Prostate gland (tissue), 2 donors: ENCODE measurements around the gene ADAM8. TPM values are rescaled to one million over a fixed set of nuclear protein-coding genes. Genes with fewer than 3 reads are reported as not detected.

Experiments used
- DNase-seq: peaks from one replicate; pipeline ENCODE4 v3.0.0-alpha.2; 2019; ENCODE audit warnings: low spot score
- H3K27ac ChIP-seq, 2 donors: fragments of 200-600 bp; sonication (generic); 2 replicates each; pipeline ENCODE4 v1.5.1; 2017 to 2019
- H3K27me3 ChIP-seq: fragments of 200-600 bp; sonication (generic); replicated peaks from 2 replicates; pipeline ENCODE4 v1.5.1; 2019; ENCODE audit not compliant: insufficient read depth
- H3K36me3 ChIP-seq, 2 donors: fragments of 200-600 bp; sonication (generic); 1 replicate in 1 of 2; 2 replicates in 1 of 2; pipeline versions ENCODE4 v1.5.1 to v1.8.1; 2017 to 2019
- H3K4me1 ChIP-seq: fragments of 200-600 bp; sonication (generic); replicated peaks from 2 replicates; pipeline ENCODE4 v1.5.1; 2019
- H3K4me3 ChIP-seq, 2 donors: fragments of 200-600 bp; sonication (generic); 2 replicates each; pipeline ENCODE4 v1.5.1; 2017 to 2019
- H3K9me3 ChIP-seq: fragments of 200-600 bp; sonication (generic); 2 replicates; pipeline ENCODE4 v1.5.1; 2017
- POLR2A ChIP-seq: fragments of 450-650 bp; IDR thresholded peaks from one replicate; pipeline ENCODE4 v1.6.1; 2016; ENCODE audit warnings: antibody characterized with exemption, mild to moderate bottlenecking
- POLR2AphosphoS5 ChIP-seq: sonication (generic); formaldehyde crosslinking; IDR thresholded peaks from one replicate; pipeline ENCODE4 v1.6.1; 2017; ENCODE audit warnings: antibody characterized with exemption
- WGBS: methylation state at CpG from one replicate; pipeline ENCODE4 v1.1.5; 2018; 5-methylcytosine and 5-hydroxymethylcytosine counted together
- intact Hi-C: fragments of 100-400 bp; cut with DNase I; formaldehyde crosslinking; loops from one replicate; pipeline ENCODE4 v1.14.2; 2022
- microRNA counts, 2 donors: library from miRNA; unstranded; fragments of <30 nt; microRNA quantifications; one replicate each; lab custom pipeline; 2016 to 2017
- microRNA-seq: library from miRNA; unstranded; fragments of <30 nt; microRNA quantifications from one replicate; pipeline ENCODE4, GENCODE V29; 2016
- total RNA-seq, 2 donors: library from RNA; depleted of rRNA; stranded (reverse); fragments of >200 nt; gene quantifications; one replicate each; pipeline ENCODE4 v1.1.0, GENCODE V29; 2016
- TF ChIP-seq, protein P1 (sequence below), 4 experiments: fragments of 200-600 bp in 2 of 4; fragments of 450-650 bp in 2 of 4; sonication (generic) in 2 of 4; IDR thresholded peaks; 1 replicate in 3 of 4; 2 replicates in 1 of 4; pipeline ENCODE4 v1.5.1; 2016 to 2019; ENCODE audit warnings: antibody characterized with exemption in 4 of 4, mild to moderate bottlenecking in 2 of 4, moderate library complexity in 2 of 4

The ADAM8 gene
- total RNA-seq, 2 donors from 2014 or later: 7.2 to 7.4 TPM

GRCh38 chr10:133215586-133215985, 61.1 kb downstream of the ADAM8 start:
- no peaks in the 10 kb centered on the region for H3K4me1 ChIP-seq
- TF ChIP-seq, protein P1, sequence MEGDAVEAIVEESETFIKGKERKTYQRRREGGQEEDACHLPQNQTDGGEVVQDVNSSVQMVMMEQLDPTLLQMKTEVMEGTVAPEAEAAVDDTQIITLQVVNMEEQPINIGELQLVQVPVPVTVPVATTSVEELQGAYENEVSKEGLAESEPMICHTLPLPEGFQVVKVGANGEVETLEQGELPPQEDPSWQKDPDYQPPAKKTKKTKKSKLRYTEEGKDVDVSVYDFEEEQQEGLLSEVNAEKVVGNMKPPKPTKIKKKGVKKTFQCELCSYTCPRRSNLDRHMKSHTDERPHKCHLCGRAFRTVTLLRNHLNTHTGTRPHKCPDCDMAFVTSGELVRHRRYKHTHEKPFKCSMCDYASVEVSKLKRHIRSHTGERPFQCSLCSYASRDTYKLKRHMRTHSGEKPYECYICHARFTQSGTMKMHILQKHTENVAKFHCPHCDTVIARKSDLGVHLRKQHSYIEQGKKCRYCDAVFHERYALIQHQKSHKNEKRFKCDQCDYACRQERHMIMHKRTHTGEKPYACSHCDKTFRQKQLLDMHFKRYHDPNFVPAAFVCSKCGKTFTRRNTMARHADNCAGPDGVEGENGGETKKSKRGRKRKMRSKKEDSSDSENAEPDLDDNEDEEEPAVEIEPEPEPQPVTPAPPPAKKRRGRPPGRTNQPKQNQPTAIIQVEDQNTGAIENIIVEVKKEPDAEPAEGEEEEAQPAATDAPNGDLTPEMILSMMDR (IDR thresholded peaks at IDR 0.05): no peak
- no peak for TF ChIP-seq POLR2A
- no peak for TF ChIP-seq POLR2AphosphoS5
- peaks cover 9% of the 10 kb centered on the region for H3K27me3 ChIP-seq
- H3K4me3 ChIP-seq: no peak overlapping the region
- no peak for DNase-seq
- H3K27ac ChIP-seq: no peak overlapping the region
- H3K9me3 ChIP-seq: no peaks in the 10 kb centered on the region
- intact Hi-C loops: no loop called here
- no peaks in the 10 kb centered on the region for H3K36me3 ChIP-seq
- WGBS: 87% methylated on average over 19 of the region's 27 CpGs

DNA sequence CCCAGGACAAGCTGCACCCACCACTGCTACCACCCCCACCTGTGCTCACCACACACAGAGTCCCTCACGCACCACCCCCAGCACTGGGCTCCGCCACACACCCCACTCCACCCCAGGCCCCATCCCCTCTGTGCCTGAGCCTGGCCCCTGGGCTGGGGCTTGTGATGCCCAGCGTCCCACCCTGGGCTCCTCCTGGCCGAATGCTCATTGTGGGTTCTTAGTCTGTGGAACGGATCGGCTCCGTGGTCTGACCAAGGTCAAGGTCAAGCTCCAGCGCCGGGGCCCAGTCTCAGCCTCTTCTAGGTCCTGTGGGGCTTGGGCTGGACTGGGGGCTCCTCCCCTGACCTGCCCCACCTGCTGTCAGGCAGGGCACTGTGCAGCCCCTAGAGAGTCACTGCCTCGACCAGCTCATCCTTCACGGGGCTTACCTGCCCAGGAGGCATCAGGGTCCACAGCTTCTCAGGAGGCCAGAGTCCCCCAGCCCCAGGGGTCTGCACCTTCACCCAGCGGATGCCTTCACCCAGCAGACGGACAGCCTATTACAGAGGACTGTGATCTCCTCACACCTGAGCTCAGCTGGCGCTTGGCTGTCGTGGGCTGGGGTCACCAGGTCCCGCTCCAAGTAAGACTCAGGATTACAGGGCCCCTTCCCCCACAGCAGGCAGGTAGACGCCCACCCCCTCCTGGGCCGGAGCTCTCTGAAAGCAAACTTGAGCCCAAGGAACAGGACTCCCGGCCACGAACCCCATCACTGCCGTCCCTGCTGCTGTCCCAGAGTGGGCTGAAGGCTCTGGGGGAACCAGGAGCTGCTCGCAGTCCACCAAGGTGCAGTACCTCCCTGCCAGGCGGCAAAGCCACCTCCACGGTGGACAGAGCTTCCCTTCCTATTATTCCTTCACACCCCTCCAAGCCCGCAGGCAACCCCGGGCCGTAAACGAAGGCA, 61.9 kb downstream of the ADAM8 start:
- H3K27ac ChIP-seq: no peak overlapping the region
- TF ChIP-seq, protein P1 (IDR thresholded peaks at IDR 0.05): no peak
- TF ChIP-seq POLR2AphosphoS5 (no peak), POLR2A (no peak)
- intact Hi-C loops: no loop called here
- H3K9me3 ChIP-seq: no peaks in the 10 kb centered on the region
- no peaks in the 10 kb centered on the region for H3K36me3 ChIP-seq
- no peaks in the 10 kb centered on the region for H3K4me1 ChIP-seq
- H3K27me3 ChIP-seq: peaks cover 7% of the 10 kb centered on the region
- DNase-seq: no peak
- 81% methylated on average over 28 of the region's 28 CpGs for WGBS
- no peak overlapping the region for H3K4me3 ChIP-seq

- 88% methylated on average over 30 of the region's 32 CpGs for WGBS
- no peaks in the 10 kb centered on the region for H3K9me3 ChIP-seq
- TF ChIP-seq, protein P1 (IDR thresholded peaks at IDR 0.05): no peak
- TF ChIP-seq POLR2AphosphoS5: no peak
- TF ChIP-seq POLR2A: no peak
- H3K27ac ChIP-seq: no peak overlapping the region
- no peaks in the 10 kb centered on the region for H3K36me3 ChIP-seq
- no peaks in the 10 kb centered on the region for H3K27me3 ChIP-seq
- H3K4me3 ChIP-seq: no peak overlapping the region
- H3K4me1 ChIP-seq: no peaks in the 10 kb centered on the region
- DNase-seq: no peak
- intact Hi-C loops: no loop called here
These were observed 62.8 kb downstream of the ADAM8 start for GRCh38 chr10:133213641-133214467.

DNA sequence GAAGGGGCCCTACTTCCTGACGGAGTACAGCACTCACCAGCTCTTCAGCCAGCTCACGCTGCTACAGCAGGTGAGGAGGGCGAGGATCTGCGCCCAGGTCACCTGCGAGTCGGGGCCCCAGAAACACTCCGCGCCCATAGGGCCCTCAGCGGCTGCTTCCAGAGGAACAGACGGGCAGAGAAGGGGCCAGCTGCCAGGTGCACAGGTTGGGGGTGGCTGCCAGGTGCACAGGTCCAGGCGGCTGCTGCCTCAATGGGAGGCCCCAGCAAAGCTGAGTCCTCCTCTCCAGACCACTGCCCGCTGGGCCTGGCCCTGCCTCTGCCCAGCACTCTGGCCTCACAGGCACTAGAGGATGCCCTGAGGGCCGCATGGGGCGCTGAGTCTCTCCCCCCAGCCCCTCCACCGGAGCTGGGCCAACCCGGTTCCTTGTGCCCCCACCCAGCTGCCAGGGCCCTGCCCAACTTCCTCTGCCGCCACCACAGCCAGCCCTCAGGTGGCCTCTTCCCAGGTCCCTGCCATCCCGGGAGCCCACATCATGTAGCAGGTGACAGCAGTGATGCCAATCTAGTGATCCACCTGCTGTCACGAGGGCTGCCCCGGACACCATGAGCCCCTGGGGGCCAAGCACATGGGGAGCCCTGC, 63.7 kb downstream of the ADAM8 start:
- intact Hi-C loops: no loop called here
- Histone ChIP-seq H3K27me3 (no peaks in the 10 kb centered on the region), H3K4me3 (no peak overlapping the region), H3K36me3 (no peaks in the 10 kb centered on the region), H3K9me3 (no peaks in the 10 kb centered on the region), H3K4me1 (no peaks in the 10 kb centered on the region), H3K27ac (no peak overlapping the region)
- no peak for DNase-seq
- WGBS: 85% methylated on average over 11 of the region's 20 CpGs
- no peak for TF ChIP-seq POLR2AphosphoS5
- TF ChIP-seq, protein P1 (IDR thresholded peaks at IDR 0.05): no peak
- TF ChIP-seq POLR2A: no peak

MicroRNA genes within 50 kb of the gene (microRNA counts, 767-probe panel; counts per million panel counts)
- 0 to 431 counts per million in 2 donors for microRNA hsa-miR-202-3p (lab: Ali Mortazavi, UCI)

Small RNA genes within 50 kb of the gene (microRNA-seq; reads per million reads assigned to microRNA genes)
- gene MIR202: 4.3 reads per million, percentile 41 among the genes with 10 or more reads in this experiment

Other genes with a start within 250 kb of the ADAM8 start
- gene ADGRA1, start 188.9 kb downstream of the ADAM8 start, total RNA-seq: under 1 TPM; 0.14 to 0.23 TPM
- gene KNDC1, start 116.6 kb downstream of the ADAM8 start, total RNA-seq: 10 to 100 TPM in 1 of 2 donors, 1 to 10 TPM in 1; 1.5 to 10.8 TPM
- gene UTF1, start 46.7 kb downstream of the ADAM8 start, total RNA-seq: 1 to 10 TPM in 1 of 2 donors, not detected in 1; 9.2 TPM
- 1 to 10 TPM in 1 of 2 donors, under 1 TPM in 1; 0.18 to 1.8 TPM for gene VENTX, start 39.0 kb downstream of the ADAM8 start, total RNA-seq
- 10 to 100 TPM; 53.5 to 78.5 TPM for gene TUBGCP2, start 32.0 kb upstream of the ADAM8 start, total RNA-seq
- 10 to 100 TPM; 52.8 to 57.6 TPM for gene ZNF511, start 32.0 kb upstream of the ADAM8 start, total RNA-seq
- 1 to 10 TPM in 1 of 2 donors, not detected in 1; 9.4 TPM for gene CALY, start 60.0 kb upstream of the ADAM8 start, total RNA-seq
- gene PRAP1, start 70.5 kb upstream of the ADAM8 start, total RNA-seq: 1 to 10 TPM in 1 of 2 donors, not detected in 1; 6.6 TPM
- gene FUOM, start 81.2 kb upstream of the ADAM8 start, total RNA-seq: 10 to 100 TPM in 1 of 2 donors, 1 to 10 TPM in 1; 8.7 to 11.4 TPM
- 100 to 1,000 TPM; 112 to 126 TPM for gene ECHS1, start 96.5 kb upstream of the ADAM8 start, total RNA-seq
- 10 to 100 TPM; 17.5 to 20.2 TPM for gene PAOX, start 102.4 kb upstream of the ADAM8 start, total RNA-seq
- 10 to 100 TPM; 26.8 to 67.4 TPM for gene MTG1, start 117.3 kb upstream of the ADAM8 start, total RNA-seq
- gene SPRN, start 147.8 kb upstream of the ADAM8 start, total RNA-seq: 1 to 10 TPM in 1 of 2 donors, under 1 TPM in 1; 0.09 to 1.2 TPM
- 10 to 100 TPM in 1 of 2 donors, 1 to 10 TPM in 1; 2.2 to 10.1 TPM for gene SCART1, start 177.1 kb upstream of the ADAM8 start, total RNA-seq